GM19463 (cell line): Measurements from ENCODE around the gene MRTFA.

Source experiments
- ATAC-seq: cut with Tn5 transposase; IDR thresholded peaks from one replicate; pipeline ENCODE4 v1.9.1; 2021; ENCODE audit warnings: mild to moderate bottlenecking, moderate library complexity; ENCODE audit not compliant: unreplicated experiment

The MRTFA gene

GRCh38 chr22:40473703-40474102, 162.8 kb downstream of the MRTFA start:
- ATAC-seq: no peak

GRCh38 chr22:40472579-40472978, 163.9 kb downstream of the MRTFA start:
- no peak for ATAC-seq

GRCh38 chr22:40472051-40472450, 164.5 kb downstream of the MRTFA start:
- ATAC-seq: no peak

DNA sequence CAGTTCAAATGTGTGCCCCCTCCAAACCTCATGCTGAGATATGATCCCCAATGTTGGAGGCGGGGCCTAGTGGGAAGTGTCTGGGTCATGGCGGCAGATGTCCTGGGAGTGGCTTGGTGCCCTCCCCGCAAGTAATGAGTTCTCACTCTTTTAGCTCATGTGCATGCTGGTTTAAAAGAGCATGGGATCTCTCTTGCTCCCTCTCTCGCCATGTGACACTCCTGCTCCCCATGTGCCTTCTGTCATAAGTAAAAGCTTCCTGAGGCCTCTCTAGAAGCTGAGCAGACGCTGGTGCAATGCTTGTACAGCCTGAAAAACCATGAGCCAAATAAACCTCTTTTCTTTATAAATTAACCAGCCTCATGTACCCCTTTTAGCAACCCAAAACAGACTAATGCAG, 167.3 kb downstream of the MRTFA start:
- no peak for ATAC-seq

DNA sequence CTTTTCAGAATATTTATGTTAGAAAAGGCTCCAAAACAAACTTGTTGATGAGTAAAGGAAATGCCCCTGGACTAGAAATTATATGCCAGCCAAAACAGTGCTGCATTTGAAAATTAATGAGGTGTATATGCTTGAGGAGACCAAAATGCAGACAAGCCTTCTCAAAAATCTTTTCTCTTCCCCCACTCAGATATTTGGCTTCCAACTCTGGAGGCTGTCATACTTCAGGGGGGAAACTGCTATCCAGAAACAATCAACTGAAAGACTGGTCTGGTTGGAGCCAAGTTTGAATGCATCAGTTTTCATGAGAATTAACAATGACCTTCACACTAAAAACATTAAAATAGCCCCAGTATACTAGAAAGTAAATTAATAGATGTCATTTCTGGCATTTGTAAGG, 167.9 kb downstream of the MRTFA start:
- ATAC-seq: no peak

DNA sequence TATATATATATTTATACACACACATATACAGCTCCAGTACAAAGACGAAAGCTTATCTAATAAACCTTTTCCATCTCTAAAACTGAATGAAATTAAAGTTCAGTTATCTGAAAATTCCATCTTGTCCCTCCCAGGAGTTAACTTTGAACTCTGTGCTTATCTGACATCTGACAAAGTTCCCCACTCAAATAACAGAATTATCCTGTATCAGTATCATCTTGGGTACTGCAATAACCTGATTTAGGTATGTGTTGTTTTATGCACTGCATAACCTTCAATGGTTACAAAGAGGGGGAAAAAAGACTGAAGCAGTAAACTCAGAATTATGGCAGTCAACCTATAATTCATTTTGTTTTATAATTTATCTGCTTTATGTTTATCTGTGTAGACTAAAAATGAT, 169.5 kb downstream of the MRTFA start:
- no peak for ATAC-seq

DNA sequence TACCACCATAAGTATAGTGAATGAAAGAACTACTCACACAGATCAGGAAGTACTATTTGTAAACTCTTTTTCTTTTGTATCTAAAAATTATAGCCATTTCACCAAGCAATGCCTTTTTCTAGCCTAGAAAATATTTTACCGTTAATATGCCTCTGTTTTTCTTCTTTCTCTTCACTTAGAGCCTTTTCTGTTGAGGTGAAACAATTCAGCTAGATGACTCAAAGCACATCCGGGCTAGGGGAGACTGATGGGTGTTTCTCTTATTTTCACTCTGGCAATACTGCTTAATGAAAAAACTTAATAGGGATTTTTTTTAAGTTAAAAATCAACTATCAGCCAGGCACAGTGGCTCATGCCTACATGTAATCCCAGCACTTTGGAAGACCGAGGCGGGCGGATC, 172.8 kb downstream of the MRTFA start:
- no peak for ATAC-seq

DNA sequence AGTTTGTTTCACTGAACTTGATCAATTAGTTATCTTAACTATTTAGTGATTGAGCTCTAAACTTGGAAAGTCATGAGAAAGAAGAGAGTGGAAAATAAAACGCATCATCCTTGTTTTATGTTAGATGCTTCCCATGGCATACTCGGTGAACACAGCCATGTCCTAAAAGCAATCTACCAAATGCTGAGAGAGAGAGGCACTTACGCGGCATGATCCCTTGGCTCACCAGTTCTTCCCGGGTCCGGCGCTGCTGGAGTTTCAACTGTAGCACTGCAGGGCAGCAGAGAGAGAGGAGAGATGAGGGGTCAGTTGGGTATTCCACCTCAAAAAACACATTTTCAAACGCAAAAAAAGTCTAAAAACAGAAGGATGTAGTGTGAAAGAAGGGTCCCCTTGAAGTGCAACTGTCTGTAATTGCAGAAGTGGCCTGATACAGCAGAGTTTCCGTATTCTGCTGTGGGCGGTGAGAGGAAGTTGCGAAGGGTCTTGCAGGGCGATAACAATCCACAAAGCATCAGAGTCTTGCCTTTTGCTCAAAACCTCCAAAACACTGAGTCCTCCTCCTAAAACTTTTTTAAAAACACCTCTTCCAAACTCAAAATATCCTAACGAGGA, 173.4 kb downstream of the MRTFA start:
- no peak for ATAC-seq

GRCh38 chr22:40462195-40462984, 174.1 kb downstream of the MRTFA start:
- ATAC-seq: no peak

DNA sequence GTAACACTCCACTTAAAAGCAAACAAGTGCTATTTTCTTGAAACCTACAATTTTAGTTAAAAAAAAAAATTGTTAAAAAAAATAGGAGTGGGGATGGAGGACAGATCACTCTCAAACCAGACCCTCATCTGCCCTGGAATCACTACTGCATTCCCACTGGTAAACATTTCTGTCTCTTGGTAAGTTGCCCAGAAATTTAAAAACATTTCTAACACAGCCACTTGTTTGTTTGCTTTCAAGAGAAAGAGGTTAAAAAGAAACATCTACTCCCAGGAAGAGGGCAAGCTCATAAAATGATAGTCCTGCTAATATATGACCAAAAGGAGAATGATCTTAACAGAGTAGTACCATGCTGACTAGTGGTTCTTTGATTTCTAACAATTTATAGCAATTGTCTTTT, 182.8 kb downstream of the MRTFA start:
- no peak for ATAC-seq

DNA sequence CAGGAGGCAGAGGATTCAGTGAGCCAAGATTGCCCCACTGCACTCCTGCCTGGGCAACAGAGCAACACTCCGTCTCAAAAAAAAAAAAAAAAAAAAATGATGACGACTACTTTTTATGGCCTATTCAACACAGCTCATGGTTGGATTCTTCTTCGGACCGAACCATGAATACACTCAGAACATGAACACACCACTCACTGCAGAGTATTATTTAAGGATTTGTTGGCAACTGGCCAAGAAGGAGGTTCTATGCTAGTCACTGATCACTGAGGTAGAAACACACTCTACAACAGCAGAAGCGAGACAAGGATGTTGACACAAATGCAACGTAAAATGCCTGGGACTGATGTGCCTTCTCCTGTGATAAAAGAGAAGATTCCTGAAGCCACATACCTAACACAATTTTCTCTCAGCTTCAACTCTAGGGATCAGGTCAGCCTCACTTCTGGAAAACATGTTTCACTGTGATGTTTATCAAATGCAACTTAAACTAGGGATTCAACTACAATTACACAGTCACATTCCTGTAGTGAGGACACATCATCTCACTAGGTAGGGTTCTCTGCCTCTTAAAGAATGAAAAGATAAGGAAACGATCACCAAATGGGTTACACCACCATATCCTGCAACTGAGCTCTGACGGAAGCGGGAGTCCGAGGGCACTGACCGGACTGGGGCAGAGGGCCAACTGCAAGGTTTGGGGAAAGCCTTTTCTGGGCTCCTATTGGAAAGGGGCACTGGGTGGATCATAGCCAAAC, 183.6 kb downstream of the MRTFA start:
- ATAC-seq: no peak

DNA sequence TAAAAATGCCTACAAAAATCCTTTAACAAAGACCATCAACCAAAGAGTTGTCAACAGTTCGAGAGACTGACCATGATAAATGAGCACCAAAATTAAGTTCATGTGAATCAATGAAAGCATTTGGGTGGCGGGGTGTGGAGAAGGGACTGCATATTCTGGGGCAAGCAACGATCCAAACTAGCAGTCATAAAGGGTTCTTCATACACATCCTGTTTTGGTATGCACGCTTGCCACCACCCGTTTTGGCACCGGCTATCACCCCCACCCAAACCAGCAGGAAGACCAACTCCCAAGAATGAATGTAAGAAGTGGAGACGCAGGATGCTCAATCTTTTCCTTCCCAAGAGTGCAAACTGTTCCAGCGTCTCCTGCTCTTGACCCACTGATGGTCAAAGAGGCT, 185.3 kb downstream of the MRTFA start:
- ATAC-seq: no peak

DNA sequence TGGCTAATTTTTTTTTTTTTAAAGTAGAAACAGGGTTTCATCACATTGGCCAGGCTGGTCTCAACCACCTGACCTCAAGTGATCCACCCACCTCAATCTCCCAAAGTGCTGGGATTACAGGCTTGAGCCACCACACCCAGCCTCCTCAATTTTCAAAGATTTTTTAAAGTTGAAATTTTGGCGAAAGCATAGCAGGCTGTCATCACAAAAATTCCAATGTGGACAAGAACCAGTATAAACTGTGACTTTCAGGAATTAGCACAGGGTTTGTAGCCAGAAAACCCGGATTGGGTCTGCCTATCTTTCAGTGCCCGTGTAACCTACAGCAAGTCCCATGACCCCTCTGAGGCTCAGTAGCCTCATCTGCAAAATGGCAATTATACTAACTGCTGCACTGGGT, 185.9 kb downstream of the MRTFA start:
- no peak for ATAC-seq

DNA sequence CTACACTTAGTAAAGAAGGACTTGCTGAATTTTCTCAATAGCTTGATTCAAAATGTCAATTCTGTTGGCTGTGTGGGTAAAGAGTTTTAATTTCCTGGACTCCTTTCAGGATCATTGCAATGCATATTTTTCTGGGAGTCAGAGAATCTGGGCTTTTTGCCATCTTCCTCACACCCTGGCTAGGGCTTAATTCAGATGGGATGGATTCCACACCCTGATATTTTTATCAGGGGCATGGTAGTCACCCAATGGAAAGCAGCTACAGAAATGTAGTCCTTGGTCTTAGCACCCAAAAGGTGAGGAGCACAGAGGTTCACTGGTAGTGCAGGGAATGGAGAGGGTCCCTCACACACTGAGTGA, 186.9 kb downstream of the MRTFA start:
- ATAC-seq: no peak

DNA sequence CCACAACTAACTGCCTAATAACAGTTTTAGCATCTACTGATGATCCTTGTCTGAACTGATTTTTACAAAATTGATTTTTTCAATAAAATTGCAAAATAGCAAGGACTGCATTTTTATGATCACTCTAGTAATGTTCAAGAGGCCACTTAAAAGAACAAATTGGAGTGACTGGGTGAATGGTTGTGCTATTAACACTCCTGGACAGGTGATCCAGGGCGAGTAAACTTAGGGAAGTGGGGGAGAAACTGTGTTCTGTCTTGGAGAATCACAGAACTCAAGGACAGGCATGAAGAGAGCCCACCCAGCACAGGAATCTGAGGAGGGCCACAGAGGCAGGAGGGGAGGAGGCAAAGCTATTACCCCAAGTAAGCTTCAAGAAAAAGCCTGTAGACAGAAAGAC, 190.3 kb downstream of the MRTFA start:
- no peak for ATAC-seq

DNA sequence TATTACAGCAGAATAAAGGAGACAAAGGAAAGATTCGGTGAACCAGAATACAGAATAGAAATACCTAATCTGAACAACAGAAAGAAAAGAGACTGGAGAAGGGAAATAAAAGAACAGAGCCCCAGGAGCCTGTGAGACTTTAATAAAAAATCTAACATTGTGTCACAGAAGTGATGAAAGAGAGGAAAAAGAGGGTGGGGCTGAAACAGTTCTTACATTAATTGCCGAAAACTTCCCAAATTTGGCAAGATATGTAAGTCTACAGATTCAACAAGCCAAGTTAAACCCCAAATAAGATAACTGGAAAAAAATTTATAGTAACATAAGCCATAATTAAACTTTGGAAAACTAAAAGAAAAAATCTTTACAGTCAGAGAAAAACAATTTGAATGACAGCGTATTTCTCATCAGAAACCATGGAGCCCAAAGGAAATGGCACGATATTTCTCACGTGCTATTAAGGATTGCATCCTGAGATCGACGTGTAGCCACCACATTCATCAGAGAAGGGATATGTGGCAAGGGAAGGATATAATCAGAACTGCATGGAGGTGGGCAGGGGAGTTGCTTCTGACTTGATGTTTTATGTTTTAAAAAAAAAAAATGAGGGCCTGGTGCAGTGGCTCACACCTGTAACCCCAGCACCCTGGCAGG, 192.2 kb downstream of the MRTFA start:
- ATAC-seq: no peak

DNA sequence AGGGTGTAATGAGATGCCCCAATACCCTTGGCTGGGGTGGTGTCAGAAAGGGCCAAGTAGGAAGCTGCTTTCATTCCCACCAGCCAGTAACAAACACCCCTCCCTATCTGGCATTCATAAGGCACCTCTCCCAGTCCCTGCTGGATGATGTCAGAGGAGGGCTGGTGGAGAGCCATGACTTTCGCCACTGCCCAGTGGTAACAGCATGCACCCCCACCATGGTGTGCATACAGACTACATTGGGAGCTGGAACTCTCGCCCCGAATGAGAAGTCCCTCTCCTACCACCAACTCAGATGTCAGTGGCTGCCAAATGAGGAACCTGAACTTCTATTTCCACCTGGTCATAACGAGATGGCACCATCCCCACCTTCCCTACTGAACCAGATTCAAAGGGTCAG, 192.8 kb downstream of the MRTFA start:
- no peak for ATAC-seq

- ATAC-seq: no peak
Measured at GRCh38 chr22:40441761-40442390, 194.6 kb downstream of the MRTFA start.

DNA sequence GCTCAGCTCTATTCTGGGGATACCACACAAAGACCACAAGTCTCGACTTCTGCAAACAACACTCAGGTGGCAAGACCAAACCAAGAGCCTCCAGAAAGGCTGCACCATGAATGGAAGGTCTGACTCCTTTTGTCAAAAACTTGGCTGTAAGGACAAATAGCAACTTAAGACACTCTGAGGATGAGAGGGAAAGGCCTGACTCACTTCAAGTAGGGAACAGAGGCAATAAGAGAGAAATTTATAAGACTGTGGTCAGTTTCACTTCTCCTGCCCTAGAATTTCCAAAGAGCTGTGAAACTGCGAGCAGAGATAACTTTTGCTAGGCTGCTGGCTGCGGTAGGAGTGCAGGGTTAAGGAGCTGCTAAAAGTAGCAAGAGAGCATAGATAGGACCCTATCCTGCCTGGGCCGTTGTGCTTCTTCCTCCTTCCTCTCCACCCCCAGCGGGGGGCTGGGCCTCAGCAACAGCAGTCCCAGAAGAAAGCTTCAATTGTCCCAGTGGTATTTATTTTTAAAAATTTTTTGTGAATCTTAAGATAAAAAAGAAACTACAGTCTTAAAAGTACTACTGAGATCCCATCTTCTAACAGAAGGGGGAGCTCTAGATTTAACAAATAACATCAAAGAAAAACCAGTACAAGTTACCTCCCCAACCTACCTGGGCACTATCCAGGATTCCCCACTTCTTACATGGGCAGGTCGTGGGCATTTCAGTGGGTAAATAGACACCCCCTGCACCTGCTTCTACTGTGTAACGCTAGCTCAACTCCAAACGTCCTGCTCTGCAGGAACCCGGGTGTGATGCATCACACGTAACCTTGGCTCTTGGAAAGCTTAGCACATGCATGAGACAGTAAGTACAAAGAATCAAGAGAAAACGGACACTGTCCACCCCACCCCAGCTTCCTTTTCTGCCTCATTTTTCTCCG, 199.8 kb downstream of the MRTFA start:
- ATAC-seq: peak; percentile 63

- ATAC-seq: no peak
Measured at GRCh38 chr22:40434745-40435144, 201.8 kb downstream of the MRTFA start.
